Stimulated activated CD4-positive, alpha-beta T cell treated with anti-CD3 and anti-CD28 coated beads, Interleukin-15, amount 100 ng/mL, for 24 hours (primary cell): Measurements from ENCODE around the gene CUEDC1.

Experiments
- DNase-seq: peaks from one replicate; pipeline ENCODE4 v3.0.0-alpha.2; 2020

Gene CUEDC1

DNA sequence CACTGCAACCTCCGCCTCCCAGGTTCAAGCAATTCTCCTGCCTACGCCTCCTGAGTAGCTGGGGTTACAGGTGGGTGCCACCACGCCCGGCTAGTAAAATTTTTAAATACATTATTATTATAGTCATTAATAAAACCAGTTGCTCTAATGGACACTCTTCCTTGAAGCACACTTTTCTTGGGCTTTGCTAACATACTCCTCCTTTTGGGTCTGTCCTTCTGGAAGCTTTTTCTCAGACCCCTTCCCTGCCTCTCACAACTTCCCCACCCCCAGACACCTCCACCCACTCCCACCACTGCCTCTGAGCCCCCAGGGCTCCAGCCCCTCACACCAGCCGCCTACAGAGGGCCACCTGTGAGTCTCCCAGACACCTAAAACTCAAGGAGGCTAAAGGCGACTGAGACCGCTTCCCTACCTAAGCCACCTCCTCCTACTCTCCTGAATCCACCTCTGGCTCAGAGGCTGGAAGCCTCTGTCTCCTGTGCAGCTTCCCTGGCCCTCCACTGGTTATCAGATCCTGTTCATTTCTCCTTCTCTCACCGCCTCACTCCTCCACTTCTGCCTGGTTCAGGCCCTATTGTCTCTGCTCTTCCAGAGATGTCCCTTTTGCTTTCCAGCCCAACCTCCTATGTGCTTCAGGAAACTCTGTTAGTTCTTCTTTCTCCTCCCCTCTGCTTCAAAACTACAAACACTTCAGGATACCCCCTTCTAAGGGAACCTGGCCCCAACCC, 2.1 kb upstream of the CUEDC1 start:
- DNase-seq: no peak

DNA sequence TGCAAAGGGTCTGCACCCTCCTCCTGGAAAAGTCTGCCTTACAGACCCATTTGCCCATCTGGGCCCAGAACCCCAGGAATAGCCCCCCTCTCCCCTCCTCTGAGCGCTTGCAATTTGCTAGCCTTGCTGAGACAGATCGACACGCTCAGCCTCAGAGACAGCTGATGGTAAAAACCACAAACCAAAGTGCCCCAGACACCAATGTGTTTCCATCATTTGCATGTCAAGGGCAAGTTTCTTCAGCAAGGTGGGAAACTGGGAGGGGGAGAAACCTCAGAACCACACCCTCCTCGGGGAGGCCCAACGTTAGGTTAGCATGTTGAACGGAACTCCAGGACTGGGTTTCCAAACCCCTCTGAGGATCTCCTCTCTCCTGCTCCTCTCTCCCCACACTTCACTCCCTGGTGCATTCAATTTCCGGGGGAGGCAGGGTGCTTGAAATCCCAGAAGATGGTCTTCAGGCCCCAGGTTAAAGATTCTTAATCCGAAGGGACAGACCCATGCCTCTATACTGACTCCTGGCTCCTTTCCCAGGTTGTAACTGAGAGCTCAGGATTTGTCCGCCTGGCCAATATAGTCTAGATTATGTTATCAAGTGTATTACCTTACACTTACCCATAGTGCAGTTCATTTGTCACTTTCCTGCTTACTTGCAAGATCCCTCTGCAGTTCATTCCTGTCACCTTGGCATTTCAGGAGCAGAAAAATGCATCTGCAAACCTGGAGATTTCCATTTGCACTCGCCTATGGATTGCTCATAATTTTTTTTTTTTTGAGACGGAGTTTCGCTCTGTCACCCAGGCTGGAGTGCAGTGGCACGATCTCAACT, 1.3 kb upstream of the CUEDC1 start:
- peak; percentile 55 for DNase-seq

DNA sequence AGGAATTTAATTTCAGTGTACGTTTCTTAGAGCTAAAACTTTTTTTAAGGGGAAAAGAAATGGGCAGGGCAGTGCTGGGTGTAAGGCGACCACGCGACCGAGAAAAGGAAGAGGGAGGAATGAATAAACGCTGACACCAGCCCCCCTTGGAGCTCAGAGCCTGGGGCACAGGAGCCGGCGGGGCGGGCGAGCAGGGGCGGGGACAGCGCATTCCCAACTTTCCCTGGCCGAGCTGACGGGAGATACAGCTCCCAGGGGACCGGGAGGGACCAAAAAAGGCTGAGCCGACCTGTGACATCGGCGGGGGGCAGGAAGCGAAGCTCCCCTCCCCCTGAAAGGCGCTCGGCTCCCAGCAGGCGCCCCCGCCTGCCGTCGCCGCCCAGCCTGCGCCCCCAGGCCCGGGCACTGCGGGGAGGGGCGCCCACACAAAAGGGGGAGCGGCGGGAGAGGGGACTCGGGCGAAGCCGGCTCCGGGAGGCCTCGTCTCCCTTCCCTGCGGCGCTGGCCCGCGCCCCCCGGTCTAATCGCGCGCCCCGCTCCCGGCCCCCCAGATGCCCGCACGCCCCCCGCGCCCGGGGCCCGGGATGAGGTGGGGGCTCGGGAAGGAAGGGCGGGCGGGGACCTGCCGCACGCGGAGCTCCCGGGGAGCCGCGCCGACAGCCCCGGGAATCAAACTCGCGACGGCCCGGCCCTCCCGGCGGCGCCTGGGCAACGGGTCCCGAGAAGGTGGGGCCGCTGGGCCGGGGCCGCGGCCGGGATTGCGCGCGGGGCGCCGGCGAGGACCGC, 622 bp downstream of the CUEDC1 start:
- no peak for DNase-seq

DNA sequence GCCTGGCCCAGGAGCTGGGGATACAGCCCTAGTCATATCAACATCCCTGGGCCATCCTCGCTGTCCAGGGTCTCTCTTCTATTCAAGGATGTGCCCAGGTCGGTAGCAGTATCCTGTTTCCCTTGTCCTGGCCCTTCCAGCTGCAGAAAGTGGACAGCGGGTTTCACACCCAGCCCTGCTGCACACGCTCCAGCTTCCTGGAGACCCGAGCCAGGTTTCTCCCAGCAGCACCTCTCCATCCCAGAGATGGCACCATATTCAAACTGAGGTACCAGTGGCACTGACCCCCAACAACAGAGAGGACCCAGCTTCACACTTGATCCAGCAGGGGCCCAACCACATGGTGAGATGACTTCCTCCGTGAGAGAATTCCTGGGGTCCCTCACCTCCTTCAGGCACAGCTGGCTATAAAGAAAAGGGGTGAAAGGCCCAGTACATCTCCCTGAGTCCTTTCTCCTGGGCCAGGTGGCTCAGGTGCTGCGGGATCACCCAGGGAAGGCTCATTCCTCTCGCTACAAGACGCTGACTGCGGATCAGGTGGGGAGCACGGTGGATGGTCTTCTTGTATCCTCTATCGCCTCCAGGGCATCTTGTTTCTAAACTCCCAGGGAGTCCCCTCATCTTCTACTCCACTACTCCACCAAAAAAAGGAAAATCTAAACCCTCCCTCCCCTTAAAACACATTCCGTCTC, 1.4 kb downstream of the CUEDC1 start:
- DNase-seq: no peak

DNA sequence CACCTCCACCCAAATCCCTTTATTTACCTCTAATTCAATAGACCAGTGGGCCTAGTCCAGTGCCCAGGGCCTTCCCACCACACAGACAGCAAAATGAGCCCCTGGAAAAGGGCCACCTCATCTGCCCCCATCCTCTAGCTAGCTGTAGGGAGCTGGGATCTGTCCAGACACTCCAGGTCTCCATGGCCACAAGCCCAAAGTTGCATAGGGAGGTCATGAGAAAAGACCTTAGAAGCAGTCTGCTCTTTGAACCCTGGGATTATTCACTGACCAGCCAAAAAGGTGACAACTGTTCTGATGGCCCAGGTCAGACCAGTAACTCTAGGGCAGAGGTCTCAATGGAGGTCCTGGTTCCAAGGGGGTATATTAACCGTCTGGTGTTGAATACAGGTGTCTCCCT, 2.0 kb downstream of the CUEDC1 start:
- no peak for DNase-seq

DNA sequence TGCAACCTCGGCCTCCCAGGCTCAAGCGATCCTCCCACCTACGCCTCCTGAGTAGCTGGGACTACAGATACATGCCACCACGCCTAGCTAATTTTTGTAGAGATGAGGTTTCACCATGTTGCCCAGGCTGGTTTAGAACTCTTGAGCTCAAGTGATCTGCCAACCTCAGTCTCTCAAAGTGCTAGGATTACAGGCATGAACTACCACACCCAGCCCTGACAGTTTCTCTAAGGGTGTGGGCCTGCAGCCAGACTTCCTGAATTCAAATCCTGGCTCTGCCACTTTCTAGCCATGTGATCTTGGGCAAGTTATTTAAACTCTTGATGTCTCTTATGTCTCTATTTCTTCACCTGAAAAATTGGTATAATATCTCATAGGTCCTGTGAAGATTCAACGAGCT, 5.6 kb downstream of the CUEDC1 start:
- DNase-seq: no peak

DNA sequence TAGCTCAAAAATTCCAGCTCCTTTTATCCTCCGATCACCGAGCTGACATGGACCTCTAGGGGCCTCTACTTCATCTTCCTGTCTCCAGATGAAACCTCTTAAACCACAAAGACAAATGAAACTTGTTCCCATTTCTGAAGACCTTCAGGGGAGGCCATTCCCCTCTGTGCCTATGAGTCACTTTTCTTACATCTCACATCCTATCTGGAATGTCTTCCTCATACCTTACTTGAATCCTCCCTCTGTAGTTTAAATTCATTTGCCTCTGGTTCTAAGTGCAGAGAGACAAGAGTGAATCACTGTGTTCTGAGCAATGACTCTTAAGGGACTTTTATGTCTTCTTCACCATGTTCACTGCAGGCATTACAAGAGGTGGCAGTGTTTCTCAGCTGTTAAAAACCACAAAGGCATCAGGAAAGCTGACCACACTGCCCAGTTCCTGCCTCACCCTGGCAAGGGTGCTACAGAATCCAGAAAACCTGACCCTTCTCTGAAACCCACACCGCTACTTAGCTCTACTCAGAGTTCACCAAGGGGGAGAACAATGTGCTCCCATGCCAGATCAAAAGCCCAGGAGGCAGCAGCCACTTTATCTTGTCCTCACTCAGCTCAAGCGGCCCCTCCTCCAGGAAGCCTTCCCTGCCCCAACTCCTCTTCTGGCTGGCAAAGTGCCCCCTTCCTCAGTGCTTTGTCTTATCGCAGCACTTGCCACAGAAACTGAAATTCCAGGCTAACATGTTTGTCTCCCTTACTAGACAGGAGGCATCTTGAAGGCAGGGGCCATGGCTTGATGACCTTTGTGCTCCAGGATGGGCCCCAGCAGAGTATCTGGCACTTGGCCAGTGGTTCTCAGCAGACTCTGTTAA, 6.4 kb downstream of the CUEDC1 start:
- no peak for DNase-seq

DNA sequence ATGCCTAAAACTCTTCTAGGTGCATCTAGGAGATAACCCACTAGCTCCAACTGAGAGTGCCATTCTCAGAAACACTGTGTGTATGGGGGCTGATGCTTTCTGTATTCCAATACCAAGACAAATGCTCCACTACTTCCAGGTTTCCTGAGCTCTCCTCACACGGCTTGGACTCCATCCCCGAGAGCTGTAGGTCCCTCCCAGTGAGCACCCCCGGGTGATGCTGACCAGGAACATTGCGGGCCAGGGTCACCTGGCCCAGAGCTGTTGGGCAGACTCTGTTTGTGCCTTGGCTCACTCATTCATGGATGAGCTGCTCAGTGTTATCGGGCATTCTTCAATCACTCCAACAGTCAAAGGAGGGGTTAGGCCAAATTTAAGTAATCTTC, 7.0 kb downstream of the CUEDC1 start:
- DNase-seq: no peak

DNA sequence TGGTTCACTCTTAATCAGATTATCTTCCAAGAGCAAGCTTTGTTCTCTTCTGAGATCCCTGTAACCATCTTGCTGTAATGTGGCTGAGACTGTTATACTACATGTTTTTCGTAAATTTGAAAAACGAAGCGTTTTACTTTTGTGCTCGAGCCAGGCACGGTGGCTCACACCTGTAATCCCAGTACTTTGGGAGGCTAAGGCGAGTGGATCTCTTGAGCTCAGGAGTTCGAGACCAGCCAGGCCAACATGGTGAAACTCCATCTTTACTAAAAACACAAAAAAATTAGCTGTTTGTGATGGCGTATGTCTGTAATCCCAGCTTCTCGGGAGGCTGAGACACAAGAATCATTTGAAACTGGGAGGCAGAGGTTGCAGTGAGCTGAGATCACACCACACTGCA, 7.8 kb downstream of the CUEDC1 start:
- no peak for DNase-seq

DNA sequence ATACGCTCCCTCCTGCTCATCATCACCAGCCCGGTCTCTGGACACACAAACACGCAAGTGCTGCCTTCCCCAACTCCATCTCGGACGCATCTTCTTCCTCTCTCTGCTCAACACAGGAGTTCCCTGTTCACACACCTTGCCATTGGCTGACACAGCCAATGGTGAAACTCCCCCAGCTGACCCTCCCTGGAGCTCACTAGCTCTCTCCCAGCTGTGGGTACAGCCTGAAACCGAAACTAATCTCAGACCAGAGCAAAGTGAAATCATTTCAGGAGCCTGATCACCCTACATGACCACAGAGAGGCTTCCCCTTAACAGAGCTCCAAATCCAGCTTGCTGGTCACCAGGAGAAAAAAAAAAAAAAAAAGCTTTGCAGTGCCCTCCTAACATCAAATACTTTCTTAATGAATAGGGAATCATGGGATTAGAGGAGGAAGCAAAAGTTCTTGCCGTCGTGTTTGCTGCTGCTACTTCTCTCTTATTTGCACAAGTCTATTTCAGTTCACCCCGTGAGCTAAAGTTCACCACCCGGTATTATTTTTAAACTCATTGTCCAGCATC, 8.3 kb downstream of the CUEDC1 start:
- DNase-seq: no peak

DNA sequence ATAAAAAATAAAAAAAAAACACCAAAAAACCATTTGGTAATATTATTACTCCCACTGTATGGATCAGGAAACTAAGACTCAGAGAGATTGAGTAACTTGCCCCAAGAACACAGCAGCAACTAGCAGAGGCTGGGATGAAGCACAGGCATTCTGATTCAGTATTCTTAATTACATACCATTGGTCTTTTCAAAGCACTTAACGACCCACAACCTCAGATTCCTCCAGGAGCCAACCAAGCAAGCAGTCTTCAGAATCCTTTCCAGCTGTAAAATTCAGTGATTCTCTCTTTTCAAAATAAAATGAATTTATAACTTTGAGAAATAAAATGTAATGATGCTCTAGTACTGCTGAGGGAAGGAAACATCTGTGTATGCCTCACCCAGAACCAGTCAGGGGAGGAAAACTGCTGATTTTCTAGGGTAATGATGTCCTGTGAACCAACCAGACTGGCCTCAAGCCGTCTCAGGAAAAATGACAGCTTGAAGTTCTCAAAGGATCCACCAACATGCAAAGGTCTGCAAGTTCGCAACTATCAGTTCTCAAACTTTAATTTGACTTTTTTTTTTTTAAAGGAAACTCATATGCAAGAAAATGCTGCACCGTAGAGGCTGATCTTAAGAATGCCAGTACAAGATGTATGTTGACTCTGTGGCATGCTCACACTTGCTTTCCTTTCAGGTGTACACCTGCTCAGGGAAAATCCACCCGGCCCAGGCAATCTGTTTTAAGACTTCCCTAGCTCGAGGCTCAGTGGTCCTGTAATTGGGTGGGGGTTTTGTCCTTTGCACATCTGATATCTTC, 9.0 kb downstream of the CUEDC1 start:
- DNase-seq: no peak

DNA sequence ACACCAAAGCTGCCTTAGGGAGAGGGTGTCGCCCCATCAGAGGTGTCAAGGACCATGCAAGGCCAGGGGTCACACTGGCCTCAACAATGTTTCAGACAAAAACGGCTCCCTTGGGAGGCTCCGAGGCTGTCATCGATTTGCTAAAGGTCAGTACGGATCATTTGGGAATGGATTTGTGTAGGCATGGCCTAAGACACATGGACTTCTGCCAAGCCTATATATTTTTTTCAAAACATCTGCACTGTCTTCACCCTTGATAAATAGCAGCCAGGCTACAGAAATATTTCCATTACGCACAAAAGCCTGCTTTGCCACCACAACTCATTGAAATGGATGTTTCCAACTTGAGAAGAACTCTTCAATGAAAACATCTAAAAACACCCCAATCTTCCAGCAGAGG, 10.3 kb downstream of the CUEDC1 start:
- DNase-seq: no peak

DNA sequence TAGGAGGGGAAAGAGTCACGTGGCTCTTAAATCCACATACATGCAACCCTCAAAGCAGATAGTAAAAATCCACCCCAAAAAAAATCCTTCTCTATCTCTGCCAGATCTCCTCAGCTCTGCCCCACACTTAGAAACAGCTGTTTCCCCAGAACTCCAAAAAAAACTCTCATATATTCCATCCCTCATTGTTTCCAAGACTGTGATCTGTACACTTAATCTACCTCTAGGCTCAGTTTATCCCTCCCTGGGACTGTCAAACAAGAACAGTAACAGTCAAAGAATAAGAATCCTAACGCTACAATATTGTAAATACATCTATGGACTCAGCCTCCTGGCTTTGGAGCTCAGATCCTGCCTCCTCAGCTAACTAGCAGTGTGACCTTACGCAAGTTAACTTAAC, 11.6 kb downstream of the CUEDC1 start:
- DNase-seq: no peak

DNA sequence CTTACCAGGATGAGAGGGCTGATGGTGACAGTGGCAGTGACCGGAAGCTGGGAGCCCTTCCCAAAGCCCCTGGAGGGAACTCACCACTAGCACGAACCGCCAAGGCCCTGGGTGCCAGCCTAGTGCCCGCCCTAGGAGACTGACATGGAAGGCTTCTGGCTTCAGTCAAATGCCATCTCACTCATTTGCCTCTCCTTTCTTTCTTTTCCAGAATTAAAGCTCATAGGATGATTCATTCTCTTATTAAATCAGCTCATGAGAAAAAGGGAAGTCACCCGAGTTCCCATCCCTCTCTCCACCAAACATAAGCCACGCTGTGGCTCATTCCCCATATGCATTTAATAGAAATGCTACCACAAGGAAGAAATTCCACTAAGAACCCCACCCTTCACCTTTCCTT, 12.1 kb downstream of the CUEDC1 start:
- DNase-seq: no peak

DNA sequence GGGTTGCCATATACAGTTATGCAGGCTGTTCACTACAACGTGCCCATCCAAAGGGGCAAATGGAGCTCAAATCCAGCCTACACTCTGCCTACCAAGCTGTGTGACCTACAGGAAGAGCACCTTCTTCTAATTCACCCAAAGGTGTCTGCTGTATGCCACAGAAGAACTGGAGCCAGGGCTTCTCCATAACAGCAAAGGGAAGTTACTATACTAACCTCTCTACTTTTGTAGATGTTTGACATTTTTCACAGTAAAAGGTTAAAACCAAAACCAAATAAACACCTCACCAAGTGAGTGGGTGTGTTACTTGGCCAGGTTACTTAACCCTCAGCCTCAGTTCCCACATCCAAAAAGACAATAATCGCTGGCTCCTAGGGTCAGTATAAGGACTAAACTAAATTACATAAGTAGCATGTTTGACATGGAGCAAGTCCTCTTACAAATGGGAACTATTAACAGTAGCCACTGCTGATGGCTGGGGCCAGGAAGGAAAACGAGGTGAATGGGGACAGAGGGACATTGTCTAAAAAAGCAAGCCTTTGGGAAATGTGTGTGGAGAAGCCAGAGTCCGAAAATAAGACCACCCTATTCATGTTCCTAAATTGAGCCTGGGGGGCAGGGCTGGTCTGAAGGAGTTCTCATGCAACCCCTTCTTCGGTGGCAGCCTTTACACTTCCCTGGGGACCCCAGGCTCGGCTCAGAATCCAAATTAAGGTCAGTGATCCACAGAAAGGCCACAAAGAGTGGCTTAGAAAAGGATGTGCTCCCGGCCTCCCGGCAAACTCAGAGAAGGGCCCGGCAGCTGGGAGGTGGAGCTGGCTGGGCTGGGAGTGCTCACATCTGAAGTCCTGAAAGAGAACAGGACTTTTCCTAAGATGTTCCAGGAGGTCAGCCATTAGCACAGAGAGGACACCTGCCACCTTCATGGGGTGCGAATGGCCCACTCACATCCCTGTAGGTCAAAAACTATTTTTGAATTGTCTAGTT, 13.5 kb downstream of the CUEDC1 start:
- DNase-seq: no peak

DNA sequence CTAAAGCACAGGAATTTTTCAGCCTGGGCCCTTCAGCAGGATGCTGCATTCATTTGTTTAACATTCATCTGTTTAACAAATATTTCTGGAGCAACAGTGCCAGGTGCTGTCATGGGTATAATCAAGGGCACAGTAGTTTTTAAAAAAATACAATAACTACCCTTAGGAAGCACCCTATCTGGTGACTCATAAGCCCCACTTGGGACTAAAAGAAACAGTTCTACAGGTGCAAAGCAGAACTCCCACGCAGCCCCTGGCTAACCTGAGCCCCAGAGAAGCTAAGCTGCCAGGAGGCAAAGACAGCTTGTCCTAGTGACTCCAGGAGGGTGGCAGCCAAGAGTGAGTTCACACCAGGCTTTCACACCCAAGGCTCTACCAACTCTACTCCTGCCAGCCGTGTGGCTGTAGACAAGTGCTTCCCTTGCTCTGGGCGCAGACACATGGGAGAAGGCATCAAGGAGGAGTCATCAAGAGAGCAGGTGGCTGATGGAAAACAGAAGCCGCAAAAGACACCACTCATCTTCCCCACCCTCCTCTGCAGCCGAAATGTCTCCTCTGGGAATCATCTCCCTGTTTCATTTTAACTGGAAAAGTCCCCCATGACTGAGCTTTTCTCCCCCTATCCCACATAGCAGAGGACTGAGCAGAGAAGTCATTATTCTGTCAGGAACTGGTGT, 14.4 kb downstream of the CUEDC1 start:
- DNase-seq: peak; percentile 45

DNA sequence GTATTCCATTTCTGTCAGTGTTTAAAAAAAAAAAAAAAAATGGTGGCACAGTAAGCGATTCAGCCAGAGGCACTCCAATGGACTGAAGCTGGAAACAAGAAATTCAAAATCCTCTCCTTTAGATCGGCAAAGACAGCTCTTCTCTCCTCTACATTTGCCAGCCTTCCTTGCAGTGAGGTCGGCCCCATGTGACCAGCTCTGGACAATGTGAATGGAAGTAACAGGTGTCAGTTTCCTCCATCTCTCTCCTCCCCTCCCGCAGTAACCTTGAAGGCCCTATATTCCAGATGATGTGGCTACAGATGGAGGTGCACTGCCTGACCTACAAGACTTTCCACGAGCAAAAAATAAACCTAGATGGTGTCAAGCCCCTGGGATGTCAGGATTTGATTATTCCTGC, 15.0 kb downstream of the CUEDC1 start:
- DNase-seq: no peak

DNA sequence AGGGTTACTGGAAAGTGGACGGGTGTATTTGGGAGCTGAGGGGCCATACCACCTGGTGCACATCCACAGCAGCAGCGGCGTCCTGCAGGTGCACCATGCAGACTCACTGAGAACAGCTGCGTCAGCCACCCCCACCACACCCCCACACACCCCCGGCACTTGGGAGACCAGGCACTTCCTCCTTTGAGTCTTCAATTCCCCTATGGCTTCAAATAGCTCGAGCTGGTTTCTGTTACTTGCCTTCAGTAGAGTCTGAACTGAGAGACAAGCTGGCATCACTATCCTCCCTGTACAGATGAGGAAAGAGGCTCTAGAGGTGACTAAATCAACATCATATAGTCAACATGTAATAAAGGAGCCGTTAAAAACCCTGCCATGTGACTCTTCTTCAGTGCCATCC, 15.4 kb downstream of the CUEDC1 start:
- DNase-seq: no peak

DNA sequence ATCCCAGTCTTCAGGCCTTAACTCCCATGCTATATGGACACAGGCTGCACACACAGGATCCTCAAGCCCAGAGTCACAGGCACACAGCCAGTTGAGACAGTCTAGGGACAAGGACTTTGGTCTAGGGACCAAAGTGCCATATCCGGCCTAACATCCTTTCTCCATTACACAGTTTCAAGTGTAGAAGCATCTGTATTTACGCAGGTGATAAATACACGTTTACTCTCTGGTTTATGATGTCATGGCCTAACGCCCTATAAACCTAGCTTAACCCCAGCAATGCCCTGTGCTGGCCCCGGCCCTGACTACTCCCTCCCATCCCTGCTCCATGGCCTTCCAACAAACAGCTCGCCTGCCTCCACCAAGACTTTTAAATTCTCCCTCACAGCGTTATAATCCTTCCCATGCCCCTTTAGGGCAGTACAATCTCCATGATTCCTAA, 17.1 kb downstream of the CUEDC1 start:
- DNase-seq: no peak
